GM12878 (cell line): Measurements from ENCODE around the gene ENTPD6.

Source experiments
- EED ChIP-seq: sonication (generic); IDR thresholded peaks from 2 replicates; pipeline ENCODE4 v1.6.1; 2016; ENCODE audit warnings: antibody characterized with exemption, low read depth
- ETV6 ChIP-seq, 2 experiments: fragments of 450-650 bp in 1 of 2; IDR thresholded peaks in 1 of 2; conservative IDR thresholded peaks in 1 of 2; 2 replicates each; pipeline ENCODE4 v1.6.1; 2014; ENCODE audit warnings: antibody characterized with exemption in 1 of 2, borderline replicate concordance in 1 of 2, low read depth in 1 of 2, mild to moderate bottlenecking in 1 of 2, moderate library complexity in 1 of 2
- FOXM1 ChIP-seq: IDR thresholded peaks from 2 replicates; pipeline ENCODE4 v1.6.1; 2012; ENCODE audit warnings: low read depth, mild to moderate bottlenecking, inconsistent platforms, low read length, moderate library complexity
- HCFC1 ChIP-seq: fragments of 150-350 bp; IDR thresholded peaks from 2 replicates; pipeline ENCODE4 v1.6.1; 2014; ENCODE audit warnings: low read length
- HDAC2 ChIP-seq: fragments of 200-600 bp; sonication (generic); IDR thresholded peaks from 2 replicates; pipeline ENCODE4 v1.6.1; 2017
- MTA2 ChIP-seq: fragments of 450-650 bp; IDR thresholded peaks from 2 replicates; pipeline ENCODE4 v1.6.1; 2016; ENCODE audit warnings: low read depth, mild to moderate bottlenecking, moderate library complexity
- POLR2A ChIP-seq: IDR thresholded peaks from 2 replicates; pipeline ENCODE4 v1.6.1; 2011; ENCODE audit warnings: low read depth, mild to moderate bottlenecking, low read length
- TF ChIP-seq, protein P1 (sequence below), 3 experiments: IDR thresholded peaks in 2 of 3; conservative IDR thresholded peaks in 1 of 3; 2 replicates each; pipeline ENCODE4 v1.5.1; 2011; ENCODE audit warnings: low read depth in 3 of 3, low read length in 3 of 3, mild to moderate bottlenecking in 3 of 3, control low read depth in 2 of 3, moderate library complexity in 2 of 3, inconsistent platforms in 1 of 3, mixed read lengths in 1 of 3; ENCODE audit not compliant: control insufficient read depth in 2 of 3, insufficient read depth in 1 of 3; ENCODE audit errors: extremely low read depth in 1 of 3

DNA sequence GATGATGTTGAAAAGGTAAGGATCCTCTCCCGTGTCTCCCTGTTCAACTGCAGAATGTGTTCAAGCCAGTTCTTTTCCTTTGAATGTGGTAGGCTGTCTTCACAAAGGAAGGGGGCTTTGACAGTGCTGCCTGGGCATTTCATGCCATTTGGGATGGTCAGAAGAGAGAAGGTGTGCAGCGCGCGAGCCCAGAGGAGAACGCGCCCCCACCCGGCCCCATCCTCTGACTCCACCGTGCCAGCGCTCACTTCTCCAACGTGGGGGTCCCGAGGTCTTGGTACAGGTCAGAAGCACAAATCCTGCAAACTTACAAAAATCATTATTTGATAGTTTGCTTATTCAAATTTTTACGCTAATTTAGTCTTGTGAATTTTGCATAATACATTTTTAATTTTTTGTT is 14.4 kb downstream of the ENTPD6 start:
- TF ChIP-seq, protein P1, sequence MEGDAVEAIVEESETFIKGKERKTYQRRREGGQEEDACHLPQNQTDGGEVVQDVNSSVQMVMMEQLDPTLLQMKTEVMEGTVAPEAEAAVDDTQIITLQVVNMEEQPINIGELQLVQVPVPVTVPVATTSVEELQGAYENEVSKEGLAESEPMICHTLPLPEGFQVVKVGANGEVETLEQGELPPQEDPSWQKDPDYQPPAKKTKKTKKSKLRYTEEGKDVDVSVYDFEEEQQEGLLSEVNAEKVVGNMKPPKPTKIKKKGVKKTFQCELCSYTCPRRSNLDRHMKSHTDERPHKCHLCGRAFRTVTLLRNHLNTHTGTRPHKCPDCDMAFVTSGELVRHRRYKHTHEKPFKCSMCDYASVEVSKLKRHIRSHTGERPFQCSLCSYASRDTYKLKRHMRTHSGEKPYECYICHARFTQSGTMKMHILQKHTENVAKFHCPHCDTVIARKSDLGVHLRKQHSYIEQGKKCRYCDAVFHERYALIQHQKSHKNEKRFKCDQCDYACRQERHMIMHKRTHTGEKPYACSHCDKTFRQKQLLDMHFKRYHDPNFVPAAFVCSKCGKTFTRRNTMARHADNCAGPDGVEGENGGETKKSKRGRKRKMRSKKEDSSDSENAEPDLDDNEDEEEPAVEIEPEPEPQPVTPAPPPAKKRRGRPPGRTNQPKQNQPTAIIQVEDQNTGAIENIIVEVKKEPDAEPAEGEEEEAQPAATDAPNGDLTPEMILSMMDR (IDR thresholded peaks at IDR 0.05 in 2 of 3, conservative IDR thresholded peaks at IDR 0.05 in 1 of 3; ENCODE audit: control insufficient read depth in 2 of 3, extremely low read depth in 1 of 3, insufficient read depth in 1 of 3, low read depth in 3 of 3, low read length in 3 of 3), result no peak
- TF ChIP-seq HCFC1 (no peak), POLR2A (no peak), HDAC2 (no peak), FOXM1 (no peak), MTA2 (no peak), ETV6 (conservative IDR thresholded peaks at IDR 0.05 in 1 of 2, IDR thresholded peaks at IDR 0.05 in 1 of 2; ENCODE audit: borderline replicate concordance in 1 of 2, low read depth in 1 of 2) (no peak), EED (no peak)
